HG03045 (cell line): Measurements from ENCODE around the gene UQCC3.
"Not testable (repeated sequence)": the region's sequence is repeated elsewhere in the genome, so short reads cannot be mapped to it uniquely, and the experiment has no call there.

Experiments
- ATAC-seq: cut with Tn5 transposase; IDR thresholded peaks from one replicate; pipeline ENCODE4 v1.9.1; 2021; ENCODE audit warnings: mild to moderate bottlenecking, moderate library complexity; ENCODE audit not compliant: unreplicated experiment

Gene UQCC3

DNA sequence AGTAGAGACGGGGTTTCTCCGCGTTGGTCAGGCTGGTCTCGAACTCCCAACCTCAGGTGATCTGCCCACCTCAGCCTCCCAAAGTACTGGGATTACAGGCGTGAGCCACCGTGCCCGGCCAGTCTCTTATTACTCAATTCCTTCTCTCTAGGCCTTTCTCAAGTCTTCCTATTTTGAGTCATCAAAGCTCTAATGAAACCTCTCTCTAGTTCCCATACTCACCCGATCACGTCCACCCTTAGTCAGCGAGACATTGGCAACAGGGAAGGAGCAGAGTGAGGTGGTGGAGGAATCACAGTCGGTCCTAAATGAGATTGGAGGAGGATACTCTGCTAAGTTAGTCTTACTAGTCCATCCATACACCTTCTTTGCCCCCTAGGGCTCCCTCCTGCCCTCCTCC is 30.8 kb downstream of the UQCC3 start:
- ATAC-seq: no peak

DNA sequence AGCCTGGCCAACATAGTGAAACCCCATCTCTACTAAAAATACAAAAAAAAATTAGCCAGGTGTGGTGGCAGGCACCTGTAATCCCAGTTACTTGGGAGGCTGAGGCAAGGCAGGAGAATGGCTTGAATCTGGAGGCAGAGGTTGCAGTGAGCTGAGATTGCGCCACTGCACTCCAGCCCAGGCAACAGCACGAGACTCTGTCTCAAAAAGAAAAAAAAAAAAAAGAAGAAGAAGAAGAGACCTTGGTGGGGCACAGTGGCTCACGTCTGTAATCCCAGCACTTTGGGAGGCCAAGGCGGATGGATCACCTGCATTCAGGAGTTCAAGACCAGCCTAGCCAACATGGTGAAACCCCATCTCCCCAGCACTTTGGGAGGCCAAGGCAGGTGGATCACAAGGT is 32.4 kb downstream of the UQCC3 start:
- not testable (repeated sequence) for ATAC-seq

DNA sequence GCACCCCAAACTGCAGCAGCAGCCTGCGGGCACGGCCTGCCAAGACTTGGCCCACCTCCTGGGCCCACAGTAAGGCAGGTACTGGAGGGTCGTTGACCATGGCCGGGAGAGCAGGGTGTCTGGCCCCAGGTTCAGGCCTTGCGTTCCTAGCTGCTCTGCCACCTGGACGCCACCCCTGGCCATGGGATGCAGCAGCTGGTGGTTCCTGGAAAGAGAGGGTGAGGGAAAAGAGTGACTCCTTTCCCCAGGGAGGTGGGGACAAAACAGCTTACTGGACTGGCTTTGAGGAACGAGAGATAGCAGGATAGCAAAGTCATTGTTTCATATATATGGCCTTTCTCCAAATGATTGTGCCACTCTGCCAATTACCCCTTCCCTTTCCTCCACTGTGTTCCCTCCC is 33.9 kb downstream of the UQCC3 start:
- ATAC-seq: no peak

DNA sequence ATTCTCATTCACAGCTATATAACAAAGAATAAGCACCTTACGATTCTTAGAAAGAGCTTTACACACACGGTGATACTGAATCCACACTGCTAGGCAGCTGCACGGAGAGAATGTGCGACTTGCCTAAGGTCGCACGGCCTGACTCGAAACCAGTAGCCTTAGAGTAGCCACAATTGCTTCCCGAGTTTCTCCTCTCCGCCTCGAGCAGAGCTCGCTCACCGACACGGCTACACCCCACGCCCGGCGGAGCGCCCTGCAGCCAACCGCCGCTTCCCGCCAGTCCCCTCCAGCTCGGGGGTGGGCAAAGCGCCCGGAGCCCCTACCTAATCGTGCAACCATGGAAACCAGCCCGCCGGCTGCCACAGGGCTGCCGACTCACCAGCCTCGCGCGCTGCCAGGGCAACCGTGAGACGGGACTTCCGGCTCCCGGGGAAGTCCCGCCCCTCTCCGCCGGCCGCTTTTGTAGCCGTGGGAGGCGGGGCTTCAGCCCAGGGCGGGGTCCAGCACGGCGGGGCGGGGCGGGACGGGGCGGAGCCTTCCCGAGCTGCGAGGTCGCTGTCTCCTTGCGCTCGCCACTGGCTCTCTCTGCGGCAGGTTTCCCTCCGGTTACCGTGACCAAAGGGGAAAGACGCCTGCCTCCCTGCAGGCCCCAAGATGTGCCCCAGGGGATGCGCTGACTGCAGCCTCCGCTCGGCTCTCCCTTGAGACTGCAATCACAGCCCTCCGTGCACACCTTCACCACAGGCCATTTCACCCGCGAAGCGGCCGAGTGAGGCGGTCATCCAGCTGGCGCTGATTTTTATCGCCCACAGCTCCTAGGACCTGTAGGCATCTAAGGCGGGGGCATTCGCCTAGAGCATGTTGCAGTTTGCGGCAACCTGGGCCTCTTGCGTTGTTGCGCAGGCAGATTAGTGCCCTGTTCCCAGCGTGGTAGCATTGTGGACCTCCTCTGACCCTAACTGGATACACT is 34.7 kb downstream of the UQCC3 start:
- ATAC-seq: peak; percentile 57

DNA sequence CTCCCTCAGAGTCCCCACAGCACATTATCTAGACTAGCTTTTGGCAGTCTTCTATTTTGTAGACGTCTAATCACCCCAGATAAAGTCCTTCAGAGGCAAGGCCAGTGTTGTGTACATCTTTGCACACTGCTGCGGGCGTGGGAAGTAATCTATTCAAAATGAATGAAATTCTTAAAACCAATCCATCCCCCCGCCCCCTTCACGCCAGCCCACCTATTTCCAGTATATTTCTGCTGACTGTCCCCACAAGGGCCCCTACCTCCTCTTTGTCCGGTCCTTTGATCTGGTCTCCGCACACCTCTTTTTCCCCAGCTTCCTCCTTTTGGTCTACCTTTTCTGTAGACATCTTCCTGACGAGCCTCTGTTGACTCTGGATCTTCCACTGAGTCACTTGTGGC is 35.4 kb downstream of the UQCC3 start:
- no peak for ATAC-seq

DNA sequence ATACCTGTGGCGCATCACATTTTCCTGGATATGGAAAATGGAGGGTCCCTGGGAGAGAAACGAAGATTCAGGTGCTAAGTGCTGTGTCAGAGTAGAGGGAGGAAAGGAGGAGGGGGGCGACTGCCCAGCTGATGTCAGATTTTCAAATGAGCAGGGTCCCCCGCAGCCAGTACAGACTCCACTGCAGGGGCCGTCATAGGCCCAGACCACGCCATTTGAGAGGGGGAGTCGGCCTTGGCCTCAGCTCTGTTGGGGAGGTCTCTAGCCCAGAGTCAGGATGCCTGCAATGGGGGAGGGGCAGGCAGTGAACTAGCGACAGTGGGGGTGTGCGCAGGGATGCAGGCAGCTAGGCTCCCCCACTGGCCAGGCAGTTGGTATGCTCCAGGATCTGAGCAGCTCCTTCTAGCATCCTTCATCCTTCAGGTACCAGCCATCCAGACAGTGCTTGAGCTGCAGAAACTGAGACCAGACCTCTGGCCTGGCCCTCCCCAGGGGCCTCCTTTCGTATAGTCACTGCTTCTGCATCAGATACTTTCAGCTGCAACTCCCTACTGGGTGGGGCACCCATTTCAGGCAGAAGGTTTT is 35.9 kb downstream of the UQCC3 start, which contains the start of the genes BSCL2 and GNG3:
Gene BSCL2, minus strand, starts transcription at position 148 of the 585 bp plus-strand sequence. CDS start 229 bp downstream, outside the sequence.
Gene GNG3, plus strand, starts transcription at position 400 of the 585 bp plus-strand sequence. CDS start 620 bp downstream, outside the sequence.
- ATAC-seq: no peak

DNA sequence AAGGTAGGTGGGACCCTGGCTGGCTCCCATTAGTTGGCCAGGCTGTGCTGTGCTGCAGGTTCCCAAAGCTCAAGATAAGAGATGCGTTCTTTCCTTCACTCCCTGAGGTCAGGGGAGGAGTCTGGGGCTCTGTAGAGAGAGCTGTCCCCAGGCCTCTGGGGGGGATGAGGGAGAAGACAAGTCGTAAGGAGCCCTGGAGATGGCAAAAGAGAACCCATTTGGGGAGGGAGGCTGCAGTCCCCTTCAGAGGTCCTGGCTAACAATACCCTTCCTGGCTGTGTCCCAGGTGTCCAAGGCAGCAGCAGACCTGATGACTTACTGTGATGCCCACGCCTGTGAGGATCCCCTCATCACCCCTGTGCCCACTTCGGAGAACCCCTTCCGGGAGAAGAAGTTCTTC is 36.9 kb downstream of the UQCC3 start:
- no peak for ATAC-seq

DNA sequence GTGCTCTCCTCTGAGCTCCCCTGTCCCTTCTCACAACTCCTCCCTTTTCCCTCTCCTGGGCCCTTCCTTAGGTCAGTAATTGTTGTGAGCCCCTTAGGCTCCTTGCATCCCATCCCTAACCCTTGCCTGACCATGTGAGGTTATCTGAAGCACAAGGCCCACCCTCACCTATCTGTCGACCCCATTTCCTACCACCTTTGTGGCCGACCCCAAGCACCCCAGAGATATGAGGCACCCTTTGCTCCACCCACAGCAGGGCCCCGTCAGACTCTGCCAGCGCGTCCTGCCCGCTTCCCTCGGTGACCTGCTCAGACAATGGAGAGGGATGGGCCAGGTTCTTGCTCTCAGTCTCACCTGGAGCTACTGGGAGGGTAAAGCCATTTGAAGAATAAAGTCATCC is 37.3 kb downstream of the UQCC3 start:
- no peak for ATAC-seq

DNA sequence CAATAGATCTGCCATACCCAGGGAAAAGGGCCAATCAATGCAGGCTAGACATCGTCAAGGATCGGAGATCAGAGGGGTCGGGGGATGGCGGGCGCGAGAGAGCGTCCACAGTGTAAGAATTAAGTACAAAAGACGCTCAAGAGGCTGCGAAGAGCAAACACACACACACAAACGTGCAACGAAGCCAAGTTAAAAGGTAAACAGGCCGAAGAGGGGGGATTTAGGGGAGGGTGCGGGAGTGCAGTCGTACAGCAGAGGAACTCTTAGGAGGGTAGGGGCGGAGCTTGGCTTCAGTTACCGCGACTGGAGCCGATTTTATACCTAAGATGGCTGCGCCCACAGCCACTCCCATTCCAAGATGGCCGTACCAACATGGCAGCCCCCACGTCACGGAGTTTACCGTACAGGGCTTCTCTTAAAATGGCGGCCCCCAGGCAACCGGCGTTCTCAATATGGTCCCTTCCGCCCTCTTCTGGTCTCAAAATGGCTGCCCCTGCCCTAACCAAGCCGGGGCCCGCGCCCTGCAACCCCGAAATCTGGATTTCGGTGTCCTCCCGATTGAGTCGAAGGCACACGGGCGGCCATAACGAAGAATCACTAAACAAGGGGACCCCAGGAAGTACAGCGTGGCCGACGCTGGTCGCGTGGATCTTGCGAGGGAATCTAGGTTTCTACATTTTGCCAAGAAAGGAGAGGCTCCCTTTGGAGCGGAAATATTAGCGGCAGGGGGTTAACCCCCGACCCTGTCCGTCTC is 38.0 kb downstream of the UQCC3 start:
- peak; percentile 72 for ATAC-seq

DNA sequence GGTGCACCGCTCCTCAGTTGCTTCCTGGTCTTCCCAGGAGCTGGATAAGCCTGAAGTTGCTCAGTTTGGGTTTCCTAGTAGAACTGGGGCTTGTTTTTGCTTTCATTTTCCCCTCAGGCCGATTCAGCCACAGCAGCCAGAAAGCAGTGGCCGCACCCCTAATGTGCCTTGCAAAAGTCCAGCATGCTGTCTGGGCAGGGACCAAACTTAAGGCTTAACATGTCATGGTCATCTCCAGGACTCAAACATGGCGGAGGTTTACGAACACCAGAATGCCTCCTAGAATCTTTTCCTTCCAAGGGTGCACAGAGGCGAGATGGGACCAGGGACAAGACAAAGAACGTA is 38.5 kb downstream of the UQCC3 start:
- no peak for ATAC-seq

DNA sequence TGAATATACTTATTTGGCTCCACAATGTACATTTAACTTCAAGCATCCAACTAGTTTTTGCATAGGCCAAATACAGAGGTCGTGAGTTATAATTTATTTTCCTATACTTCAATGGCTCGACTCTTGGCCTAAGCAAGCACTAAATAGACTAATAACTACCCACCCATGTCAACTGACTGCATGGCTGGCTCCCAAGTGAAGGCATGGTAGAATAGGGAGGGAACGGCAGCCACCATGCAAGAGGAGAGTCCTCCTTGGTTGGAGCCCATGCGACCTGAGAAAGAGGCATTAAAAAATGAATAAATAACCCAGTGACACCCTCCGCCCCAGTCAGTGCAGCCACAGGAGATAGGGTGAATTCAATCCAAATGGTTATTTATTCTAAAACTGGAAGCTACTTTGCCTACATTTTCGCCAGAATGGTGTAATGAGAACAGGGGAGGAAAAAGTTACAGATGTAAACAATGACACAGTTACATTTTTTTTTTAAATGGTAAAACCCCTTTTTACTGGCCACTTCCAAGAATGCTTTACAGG is 40.9 kb downstream of the UQCC3 start:
- ATAC-seq: no peak

DNA sequence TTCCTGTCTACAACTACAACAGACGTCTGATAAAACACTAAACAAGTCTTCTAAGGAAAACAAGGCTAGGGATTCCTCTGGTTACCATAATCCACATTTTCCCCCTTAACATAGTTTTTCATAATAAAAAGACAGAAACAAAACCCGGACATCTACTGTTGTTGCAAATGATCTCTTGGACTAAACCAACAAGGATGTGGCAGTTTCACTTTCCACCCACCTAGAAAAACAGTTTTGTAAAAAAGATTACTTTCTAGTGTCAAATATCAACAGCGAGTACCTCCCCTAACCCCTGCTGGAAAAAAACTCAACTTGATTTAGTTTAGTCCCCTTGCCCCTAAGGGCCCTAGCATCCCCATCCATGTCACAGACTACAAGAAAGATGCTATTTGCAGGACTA is 41.4 kb downstream of the UQCC3 start:
- ATAC-seq: no peak

DNA sequence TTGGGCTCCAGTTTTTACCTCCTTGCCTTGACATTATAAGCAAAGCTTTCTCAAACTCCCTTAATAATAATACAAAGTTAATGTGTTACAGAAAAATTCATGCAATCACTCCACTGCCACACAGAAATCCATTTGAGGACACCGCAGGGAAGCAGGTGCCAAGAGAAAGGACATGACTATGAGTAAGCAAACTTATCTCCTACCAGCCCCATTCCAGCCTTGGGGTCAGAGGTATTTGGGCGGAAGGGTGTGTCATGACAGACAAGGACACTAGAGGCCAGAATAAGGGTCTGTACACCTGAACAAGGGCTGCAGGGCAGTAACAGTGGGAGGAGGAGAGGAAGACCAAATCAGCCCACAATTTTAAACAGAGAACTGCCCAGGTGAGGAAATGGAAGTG is 41.9 kb downstream of the UQCC3 start:
- no peak for ATAC-seq

DNA sequence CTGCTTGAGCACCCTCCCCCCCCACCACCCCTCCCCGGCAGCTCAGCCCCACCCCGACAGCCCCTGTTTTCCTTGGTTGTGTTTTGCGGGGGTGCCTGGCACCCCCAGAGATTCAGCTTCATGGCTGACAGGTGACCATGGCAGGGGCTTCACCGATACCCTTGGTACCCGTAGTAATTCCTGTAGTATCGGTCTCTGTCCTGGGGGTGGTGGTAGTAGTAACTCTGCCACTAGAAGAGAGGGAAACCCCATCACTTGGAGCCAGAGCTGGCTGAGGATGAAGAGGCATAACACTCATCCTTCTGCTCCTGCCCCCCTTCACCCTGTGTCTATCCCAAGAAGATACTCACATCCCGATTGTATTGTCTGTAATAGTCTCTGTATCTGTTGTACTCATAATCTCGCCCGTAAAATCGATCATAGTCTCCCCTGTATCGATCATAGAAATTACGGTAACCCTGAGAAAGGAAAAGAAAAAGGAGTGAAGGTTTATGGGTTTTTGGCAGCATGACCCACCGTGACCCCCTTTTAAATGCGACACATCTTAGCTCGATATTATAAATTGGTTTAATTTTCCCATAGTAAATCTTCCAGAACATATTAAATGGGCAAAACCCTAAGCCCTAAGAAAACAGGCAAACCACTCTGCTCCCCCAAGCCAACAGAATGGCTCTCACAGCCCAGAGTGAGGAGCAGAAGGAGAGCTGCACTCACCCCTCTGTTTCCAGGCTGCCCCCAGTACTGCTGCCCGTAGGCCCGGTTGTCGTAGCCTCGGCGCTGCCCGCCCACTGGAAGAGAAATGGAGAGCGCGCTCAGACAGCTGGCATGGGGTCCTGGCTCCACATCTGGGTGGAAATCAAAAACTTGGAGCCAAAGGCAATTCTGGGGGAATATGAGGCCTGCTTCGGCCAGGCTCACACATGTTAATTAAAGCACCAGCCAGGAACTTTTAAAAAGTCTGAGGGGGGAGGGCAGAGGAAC is 44.0 kb downstream of the UQCC3 start:
- ATAC-seq: no peak

DNA sequence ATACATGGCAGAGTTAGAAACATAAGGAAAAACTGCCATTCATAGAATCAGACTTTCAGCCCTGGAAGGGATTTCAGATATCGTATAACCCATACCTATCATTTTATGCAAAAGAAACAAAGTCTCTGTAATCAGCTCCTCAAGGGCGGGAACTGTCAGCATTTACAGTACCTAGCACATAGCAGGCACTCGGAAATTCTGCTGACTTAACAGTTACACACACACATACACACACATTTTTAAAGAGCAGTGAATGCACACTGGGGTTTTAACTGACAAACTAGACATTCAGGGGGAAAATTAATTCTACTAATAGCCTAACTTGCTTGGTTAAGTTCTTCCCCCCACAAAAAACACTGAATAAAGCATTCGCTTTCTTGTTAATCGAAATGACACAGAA is 44.7 kb downstream of the UQCC3 start:
- no peak for ATAC-seq

DNA sequence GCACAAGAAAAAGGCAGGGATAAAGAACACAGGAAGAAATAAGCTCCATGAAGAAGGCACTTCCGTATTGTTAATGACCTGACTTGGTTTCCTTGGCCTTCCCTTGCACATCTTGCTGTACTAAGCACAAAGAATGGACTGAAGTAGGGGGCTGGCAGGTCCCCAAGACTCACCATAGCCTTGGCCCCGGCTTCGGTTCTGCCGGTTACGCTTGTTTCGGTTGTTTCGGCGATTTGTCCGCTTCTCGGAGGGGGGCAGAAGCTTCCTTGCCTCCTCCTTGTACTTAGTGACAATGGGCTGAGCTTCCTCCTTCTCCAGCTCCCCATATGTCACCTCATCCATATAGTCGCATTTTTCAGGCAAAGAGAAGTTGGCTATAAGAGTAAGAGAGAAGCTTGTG is 45.3 kb downstream of the UQCC3 start:
- ATAC-seq: no peak

DNA sequence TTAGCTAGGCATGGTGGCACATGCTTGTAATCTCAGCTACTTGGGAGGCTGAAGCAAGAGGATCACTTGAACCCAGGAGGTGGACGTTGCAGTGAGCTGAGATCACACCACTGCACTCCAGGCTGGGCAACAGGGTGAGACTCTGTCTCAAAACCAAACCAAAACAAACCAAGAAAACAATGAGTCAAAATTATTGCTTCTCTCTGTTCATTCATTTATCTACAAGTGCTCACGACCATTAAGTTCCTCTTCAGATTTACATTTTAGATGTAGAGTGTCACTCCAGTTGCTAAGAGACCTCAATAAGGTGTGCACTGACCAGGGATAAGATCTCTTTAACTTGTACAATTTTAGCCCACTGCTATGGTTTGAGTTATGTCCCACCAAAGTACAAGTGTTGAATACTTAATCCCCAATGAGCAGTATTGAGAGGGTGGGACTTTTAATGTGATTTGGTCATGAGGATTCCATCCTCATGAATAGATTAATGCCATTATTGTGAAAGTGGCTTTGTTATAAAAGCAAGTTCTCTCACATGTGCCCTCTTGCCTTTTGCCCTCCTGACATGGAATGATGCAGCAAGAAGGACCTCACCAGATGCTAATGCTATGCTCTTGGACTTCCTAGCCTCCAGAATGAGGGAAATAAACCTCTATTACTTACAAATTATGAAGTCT is 48.0 kb downstream of the UQCC3 start:
- ATAC-seq: no peak

DNA sequence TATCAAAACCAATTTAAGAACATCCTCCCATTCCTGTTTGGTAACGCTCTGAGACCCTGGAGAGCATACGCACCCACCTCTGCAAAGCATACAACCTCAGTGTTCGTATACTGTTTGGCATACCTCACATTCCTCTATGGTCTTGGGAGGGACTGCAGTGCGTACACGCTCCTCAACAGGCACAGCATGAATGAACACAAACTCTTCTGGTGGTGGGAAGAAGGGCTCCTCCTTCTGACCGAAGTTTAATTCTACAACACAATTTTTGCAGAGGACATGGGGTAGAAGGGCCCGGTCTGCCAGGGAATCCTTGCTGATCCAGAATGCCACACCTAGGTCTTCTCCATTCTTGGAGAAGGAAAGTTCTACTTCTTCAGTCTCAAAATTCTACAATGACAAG is 50.5 kb downstream of the UQCC3 start:
- no peak for ATAC-seq
